SH-SY5Y (cell line): Measurements from ENCODE around the gene PTPRO.

Source experiments
- GATA2 ChIP-seq: IDR thresholded peaks from 2 replicates; pipeline ENCODE4 v1.6.1; 2011; ENCODE audit warnings: mild to moderate bottlenecking, low read depth, low read length
- GATA3 ChIP-seq: IDR thresholded peaks from 2 replicates; pipeline ENCODE4 v1.6.1; 2011; ENCODE audit warnings: low read depth, mild to moderate bottlenecking, low read length, moderate library complexity

DNA sequence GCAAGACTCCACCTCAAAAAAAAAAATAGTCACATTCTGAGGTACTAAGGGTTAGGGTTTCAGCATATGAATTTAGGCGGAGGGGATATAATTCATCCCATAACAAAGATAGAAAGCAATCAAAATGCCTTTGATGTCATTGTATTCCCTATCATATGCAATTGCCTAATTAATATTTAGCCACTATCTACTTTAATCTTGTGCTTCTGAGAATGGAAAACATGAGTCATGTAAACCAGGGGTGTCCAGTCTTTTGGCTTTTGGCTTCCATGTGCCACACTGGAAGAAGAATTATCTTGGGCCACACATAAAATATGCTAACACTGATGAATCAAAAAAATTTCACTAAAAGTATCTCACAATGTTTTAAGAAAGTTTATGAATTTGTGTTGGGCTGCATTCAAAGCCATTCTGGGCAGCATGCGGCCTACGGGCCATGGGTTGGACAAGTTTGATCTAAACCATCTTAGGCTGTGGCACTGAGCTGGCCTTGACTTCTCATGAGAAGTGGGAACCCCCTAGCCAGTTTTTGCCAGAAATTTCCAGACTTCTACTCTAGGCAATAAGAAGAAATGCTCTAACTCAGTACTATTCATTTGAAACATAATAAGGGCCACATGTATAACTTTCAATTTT is 219.8 kb downstream of the PTPRO start:
- TF ChIP-seq GATA2 (no peak), GATA3 (no peak)
